ENCODE measurements around the gene MACF1. TPM values are rescaled to one million over a fixed set of nuclear protein-coding genes. Genes with fewer than 3 reads are reported as not detected.

The MACF1 gene
- total and polyA plus RNA-seq, 2 donors (not counting 1 experiment from before 2014, with no cell fraction given) = 64.1 to 159 TPM

DNA sequence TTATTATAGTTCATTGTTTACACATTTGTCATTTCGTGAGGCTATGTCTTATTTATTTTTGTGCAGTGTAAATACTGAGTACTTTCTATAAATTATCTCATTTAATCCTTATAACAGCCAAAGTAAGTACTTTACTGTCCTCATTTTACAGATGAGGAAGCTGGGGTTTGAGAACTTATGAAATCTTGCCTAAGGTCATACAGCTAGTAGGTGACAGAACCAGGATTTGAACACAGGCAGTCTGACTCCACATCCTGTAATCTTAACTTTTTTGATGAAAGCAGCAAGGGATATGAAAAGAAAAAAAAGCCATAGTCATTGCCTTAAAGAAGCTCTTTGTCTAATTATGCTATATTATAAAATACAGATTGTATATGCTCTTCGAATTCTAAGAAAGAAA, 179.8 kb downstream of the MACF1 start:
- Histone ChIP-seq H3K9ac (ENCODE audit: low read length) (no peak overlapping the region), H3K4me3 (ENCODE audit: control extremely low read depth in 1 of 5, extremely low read depth in 1 of 5, insufficient read depth in 1 of 5, low read depth in 2 of 5, low read length in 4 of 5) (no peak overlapping the region), H4K20me1 (ENCODE audit: control insufficient read depth, insufficient read depth, low read length, poor library complexity, severe bottlenecking) (peaks cover 5% of the 10 kb centered on the region), H3K27me3 (replicated peaks in 1 of 4; ENCODE audit: control extremely low read depth in 1 of 4, control insufficient read depth in 3 of 4, insufficient read depth in 4 of 4, low read length in 3 of 4) (no peaks in the 10 kb centered on the region), H3K79me2 (ENCODE audit: control insufficient read depth, insufficient read depth, low read length) (peaks cover 15% of the 10 kb centered on the region), H2AFZ (ENCODE audit: insufficient read depth, low read depth, low read length, poor library complexity, severe bottlenecking) (no peak overlapping the region), H3K9me3 (ENCODE audit: control extremely low read depth in 1 of 3, control insufficient read depth in 2 of 3, insufficient read depth in 1 of 3, low read length in 2 of 3) (no peaks in the 10 kb centered on the region), H3K36me3 (replicated peaks in 1 of 2; ENCODE audit: control extremely low read depth in 1 of 2, control insufficient read depth in 1 of 2, extremely low read depth in 1 of 2, insufficient read depth in 2 of 2, low read length in 1 of 2) (peaks cover 7 to 75% of the 10 kb centered on the region in 2 experiments), H3K4me1 (ENCODE audit: control insufficient read depth in 2 of 2, insufficient read depth in 2 of 2, low read length in 2 of 2) (no peaks in the 10 kb centered on the region), H3K4me2 (replicated peaks; ENCODE audit: low read depth, low read length, poor library complexity, severe bottlenecking) (no peak overlapping the region), H3K27ac (ENCODE audit: low read length in 2 of 2) (no peak overlapping the region)
- Mint-ChIP-seq H3K9me3 (ENCODE audit: insufficient read depth) (no peaks in the 10 kb centered on the region), H3K27ac (no peak overlapping the region), H3K4me1 (no peaks in the 10 kb centered on the region), H3K4me3 (no peak overlapping the region), H3K27me3 (no peaks in the 10 kb centered on the region)
- TF ChIP-seq, protein P1, sequence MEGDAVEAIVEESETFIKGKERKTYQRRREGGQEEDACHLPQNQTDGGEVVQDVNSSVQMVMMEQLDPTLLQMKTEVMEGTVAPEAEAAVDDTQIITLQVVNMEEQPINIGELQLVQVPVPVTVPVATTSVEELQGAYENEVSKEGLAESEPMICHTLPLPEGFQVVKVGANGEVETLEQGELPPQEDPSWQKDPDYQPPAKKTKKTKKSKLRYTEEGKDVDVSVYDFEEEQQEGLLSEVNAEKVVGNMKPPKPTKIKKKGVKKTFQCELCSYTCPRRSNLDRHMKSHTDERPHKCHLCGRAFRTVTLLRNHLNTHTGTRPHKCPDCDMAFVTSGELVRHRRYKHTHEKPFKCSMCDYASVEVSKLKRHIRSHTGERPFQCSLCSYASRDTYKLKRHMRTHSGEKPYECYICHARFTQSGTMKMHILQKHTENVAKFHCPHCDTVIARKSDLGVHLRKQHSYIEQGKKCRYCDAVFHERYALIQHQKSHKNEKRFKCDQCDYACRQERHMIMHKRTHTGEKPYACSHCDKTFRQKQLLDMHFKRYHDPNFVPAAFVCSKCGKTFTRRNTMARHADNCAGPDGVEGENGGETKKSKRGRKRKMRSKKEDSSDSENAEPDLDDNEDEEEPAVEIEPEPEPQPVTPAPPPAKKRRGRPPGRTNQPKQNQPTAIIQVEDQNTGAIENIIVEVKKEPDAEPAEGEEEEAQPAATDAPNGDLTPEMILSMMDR (IDR thresholded peaks at IDR 0.05) = no peak
- TF ChIP-seq EZH2 (IDR thresholded peaks at IDR 0.05; ENCODE audit: borderline replicate concordance, insufficient read depth, low read depth, low read length, poor library complexity, severe bottlenecking) = no peak
- POLR2A ChIA-PET = no interaction called here
- DNase-seq = no peak
- WGBS (ENCODE audit: insufficient coverage) = 100% methylated on average over 1 of the region's 2 CpGs
- intact Hi-C loops (cut with micrococcal nuclease) = no loop called here
- no peak for ATAC-seq (ENCODE audit: low read depth)
- CTCF ChIA-PET = interaction anchor here (0.5 to 1.0 kb wide), 2 partner anchors 54 to 286 kb away, joined by 3 to 4 read pairs; no protein-coding TSS in a partner anchor

DNA sequence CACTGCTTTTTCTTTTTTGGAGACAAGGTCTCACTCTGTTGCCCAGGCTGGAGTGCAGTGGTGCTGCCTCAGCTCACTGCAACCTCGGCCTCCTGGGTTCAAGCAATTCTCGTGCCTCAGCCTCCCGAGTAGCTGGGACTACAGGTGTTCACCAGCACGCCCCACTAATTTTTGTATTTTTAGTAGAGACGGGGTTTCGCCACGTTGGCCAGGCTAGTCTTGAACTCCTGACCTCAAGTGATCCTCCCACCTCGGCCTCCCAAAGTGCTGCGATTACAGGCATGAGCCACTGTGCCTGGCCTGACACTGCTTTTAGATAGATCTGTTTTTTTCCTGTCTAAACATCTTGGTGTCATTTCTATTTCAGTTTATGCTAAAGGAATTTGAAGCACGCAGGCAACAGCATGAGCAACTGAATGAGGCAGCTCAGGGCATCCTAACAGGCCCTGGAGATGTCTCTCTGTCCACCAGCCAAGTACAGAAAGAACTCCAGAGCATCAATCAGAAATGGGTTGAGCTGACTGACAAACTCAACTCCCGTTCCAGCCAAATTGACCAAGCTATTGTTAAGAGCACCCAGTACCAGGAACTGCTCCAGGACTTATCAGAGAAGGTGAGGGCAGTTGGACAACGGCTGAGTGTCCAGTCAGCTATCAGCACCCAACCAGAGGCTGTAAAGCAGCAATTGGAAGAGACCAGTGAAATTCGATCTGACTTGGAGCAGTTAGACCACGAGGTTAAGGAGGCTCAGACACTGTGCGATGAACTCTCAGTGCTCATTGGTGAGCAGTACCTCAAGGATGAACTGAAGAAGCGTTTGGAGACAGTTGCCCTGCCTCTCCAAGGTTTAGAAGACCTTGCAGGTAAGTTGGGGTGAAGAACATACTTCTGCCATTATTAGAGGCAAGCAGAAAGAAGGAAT, 180.8 kb downstream of the MACF1 start:
- Histone ChIP-seq H3K4me2 (replicated peaks; ENCODE audit: low read depth, low read length, poor library complexity, severe bottlenecking) (no peak overlapping the region), H3K27me3 (replicated peaks in 1 of 4; ENCODE audit: control extremely low read depth in 1 of 4, control insufficient read depth in 3 of 4, insufficient read depth in 4 of 4, low read length in 3 of 4) (no peaks in the 10 kb centered on the region)

More for the DNA sequence above, 180.8 kb downstream of the MACF1 start:
- DNase-seq = no peak
- Histone ChIP-seq H4K20me1 (ENCODE audit: control insufficient read depth, insufficient read depth, low read length, poor library complexity, severe bottlenecking) (peaks cover 13% of the 10 kb centered on the region), H3K9me3 (ENCODE audit: control extremely low read depth in 1 of 3, control insufficient read depth in 2 of 3, insufficient read depth in 1 of 3, low read length in 2 of 3) (no peaks in the 10 kb centered on the region), H3K36me3 (replicated peaks in 1 of 2; ENCODE audit: control extremely low read depth in 1 of 2, control insufficient read depth in 1 of 2, extremely low read depth in 1 of 2, insufficient read depth in 2 of 2, low read length in 1 of 2) (peaks cover 5 to 74% of the 10 kb centered on the region in 2 experiments), H3K4me3 (ENCODE audit: control extremely low read depth in 1 of 5, extremely low read depth in 1 of 5, insufficient read depth in 1 of 5, low read depth in 2 of 5, low read length in 4 of 5) (no peak overlapping the region), H3K27ac (ENCODE audit: low read length in 2 of 2) (no peak overlapping the region), H2AFZ (ENCODE audit: insufficient read depth, low read depth, low read length, poor library complexity, severe bottlenecking) (no peak overlapping the region), H3K9ac (ENCODE audit: low read length) (no peak overlapping the region), H3K4me1 (ENCODE audit: control insufficient read depth in 2 of 2, insufficient read depth in 2 of 2, low read length in 2 of 2) (no peaks in the 10 kb centered on the region), H3K79me2 (ENCODE audit: control insufficient read depth, insufficient read depth, low read length) (peaks cover 24% of the 10 kb centered on the region)
- intact Hi-C loops (cut with micrococcal nuclease) = no loop called here
- Mint-ChIP-seq H3K27me3 (no peaks in the 10 kb centered on the region), H3K4me1 (no peaks in the 10 kb centered on the region), H3K4me3 (no peak overlapping the region), H3K27ac (no peak overlapping the region), H3K9me3 (ENCODE audit: insufficient read depth) (no peaks in the 10 kb centered on the region)
- ChIA-PET POLR2A (no interaction called here), CTCF (interaction anchor here (0.6 to 1.0 kb wide), 2 partner anchors 155 to 287 kb away, joined by 3 to 4 read pairs; no protein-coding TSS in a partner anchor)
- ATAC-seq (ENCODE audit: low read depth) = no peak
- TF ChIP-seq, protein P1 (IDR thresholded peaks at IDR 0.05) = no peak
- TF ChIP-seq EZH2 (IDR thresholded peaks at IDR 0.05; ENCODE audit: borderline replicate concordance, insufficient read depth, low read depth, low read length, poor library complexity, severe bottlenecking) = no peak
- 91% methylated on average over 16 of the region's 16 CpGs for WGBS (ENCODE audit: insufficient coverage)
